ENCODE data around the gene PLA2G3. TPM values are rescaled to one million over a fixed set of nuclear protein-coding genes. Genes with fewer than 3 reads are reported as not detected.

PLA2G3 gene
- polyA plus RNA-seq, 1 donor (not counting 4 experiments of a cell fraction or from before 2014, with no cell fraction given): 0.38 TPM

DNA sequence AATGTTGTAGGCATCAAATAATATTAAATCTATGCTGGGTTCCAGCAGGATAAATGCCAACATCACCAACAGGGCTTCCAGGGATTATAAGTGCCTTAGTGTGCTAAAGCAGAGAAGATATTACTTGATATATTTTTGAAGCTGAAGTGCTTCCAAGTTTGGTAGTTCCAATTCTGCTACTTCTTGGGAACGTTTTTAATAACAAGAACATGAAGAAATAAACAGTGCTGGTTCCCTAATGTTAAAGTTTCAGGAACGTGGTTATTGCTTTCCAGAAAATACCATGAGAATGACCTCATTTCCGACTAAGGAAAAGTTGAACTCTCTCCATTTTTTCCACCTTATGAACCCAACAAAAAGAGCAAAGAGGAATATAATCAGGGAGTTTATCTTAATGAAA, 15.1 kb upstream of the PLA2G3 start:
- Histone ChIP-seq H3K4me2 (ENCODE audit: control insufficient read depth, extremely low read depth, insufficient read depth, low read depth, low read length) (no peak overlapping the region), H4K20me1 (ENCODE audit: control insufficient read depth, extremely low read depth, insufficient read depth, low read length) (no peaks in the 10 kb centered on the region), H3K9me3 (ENCODE audit: control insufficient read depth, low read depth, low read length) (no peaks in the 10 kb centered on the region), H3K4me3 (ENCODE audit: control insufficient read depth in 2 of 3, extremely low read depth in 1 of 3, insufficient read depth in 2 of 3, low read depth in 1 of 3, low read length in 3 of 3) (no peak overlapping the region), H3K27me3 (ENCODE audit: control insufficient read depth, extremely low read depth, insufficient read depth, low read length) (no peaks in the 10 kb centered on the region), H3K79me2 (ENCODE audit: control insufficient read depth, insufficient read depth, low read length) (peaks cover 3% of the 10 kb centered on the region), H3K9me1 (ENCODE audit: control insufficient read depth, extremely low read depth, insufficient read depth, low read length) (no peaks in the 10 kb centered on the region), H3K4me1 (ENCODE audit: control insufficient read depth, extremely low read depth, insufficient read depth, low read length) (peaks cover 9% of the 10 kb centered on the region), H3K27ac (ENCODE audit: control insufficient read depth, insufficient read depth, low read length) (no peak overlapping the region), H2AFZ (ENCODE audit: control insufficient read depth, low read length) (peak overlapping the region; percentile 42), H3K9ac (ENCODE audit: control insufficient read depth, extremely low read depth, insufficient read depth, low read length) (no peak overlapping the region), H3K36me3 (ENCODE audit: control insufficient read depth in 2 of 2, extremely low read depth in 1 of 2, insufficient read depth in 2 of 2, low read length in 2 of 2) (no peaks in the 10 kb centered on the region)
- TF ChIP-seq CTCF (optimal IDR thresholded peaks at IDR 0.05 in 1 of 3, IDR thresholded peaks at IDR 0.05 in 1 of 3, conservative IDR thresholded peaks at IDR 0.05 in 1 of 3; ENCODE audit: extremely low read depth in 1 of 3, insufficient read depth in 2 of 3, low read length in 3 of 3): no peak
- dilution Hi-C loops (cut with MboI; ENCODE audit: extremely low pct_ligation_motif_present, low sequenced_read_pairs): no loop called here
- no peak for DNase-seq (ENCODE audit: low read depth, low spot score)
- FAIRE-seq: peak; percentile 36

GRCh38 chr22:31154975-31155374, 14.7 kb upstream of the PLA2G3 start:
- H4K20me1 ChIP-seq (ENCODE audit: control insufficient read depth, extremely low read depth, insufficient read depth, low read length): no peaks in the 10 kb centered on the region
- no peaks in the 10 kb centered on the region for H3K36me3 ChIP-seq (ENCODE audit: control insufficient read depth in 2 of 2, extremely low read depth in 1 of 2, insufficient read depth in 2 of 2, low read length in 2 of 2)
- H3K4me1 ChIP-seq (ENCODE audit: control insufficient read depth, extremely low read depth, insufficient read depth, low read length): peaks cover 9% of the 10 kb centered on the region
- dilution Hi-C loops (cut with MboI; ENCODE audit: extremely low pct_ligation_motif_present, low sequenced_read_pairs): no loop called here
- H3K79me2 ChIP-seq (ENCODE audit: control insufficient read depth, insufficient read depth, low read length): no peaks in the 10 kb centered on the region
- no peak overlapping the region for H3K4me3 ChIP-seq (ENCODE audit: control insufficient read depth in 2 of 3, extremely low read depth in 1 of 3, insufficient read depth in 2 of 3, low read depth in 1 of 3, low read length in 3 of 3)
- no peaks in the 10 kb centered on the region for H3K27me3 ChIP-seq (ENCODE audit: control insufficient read depth, extremely low read depth, insufficient read depth, low read length)
- H3K27ac ChIP-seq (ENCODE audit: control insufficient read depth, insufficient read depth, low read length): no peak overlapping the region
- no peak overlapping the region for H3K4me2 ChIP-seq (ENCODE audit: control insufficient read depth, extremely low read depth, insufficient read depth, low read depth, low read length)
- FAIRE-seq (no peak), DNase-seq (ENCODE audit: low read depth, low spot score) (no peak)
- no peaks in the 10 kb centered on the region for H3K9me3 ChIP-seq (ENCODE audit: control insufficient read depth, low read depth, low read length)
- TF ChIP-seq EZH2 (IDR thresholded peaks at IDR 0.05; ENCODE audit: low read length) (no peak), CTCF (optimal IDR thresholded peaks at IDR 0.05 in 1 of 3, IDR thresholded peaks at IDR 0.05 in 1 of 3, conservative IDR thresholded peaks at IDR 0.05 in 1 of 3; ENCODE audit: extremely low read depth in 1 of 3, insufficient read depth in 2 of 3, low read length in 3 of 3) (no peak)
- no peaks in the 10 kb centered on the region for H3K9me1 ChIP-seq (ENCODE audit: control insufficient read depth, extremely low read depth, insufficient read depth, low read length)
- H2AFZ ChIP-seq (ENCODE audit: control insufficient read depth, low read length): no peak overlapping the region
- H3K9ac ChIP-seq (ENCODE audit: control insufficient read depth, extremely low read depth, insufficient read depth, low read length): no peak overlapping the region
